ENCODE results near the gene PROX1. TPM values are rescaled to one million over a fixed set of nuclear protein-coding genes. Genes with fewer than 3 reads are reported as not detected.

Gene PROX1
- total RNA-seq, 1 donor, result 0.31 TPM

DNA sequence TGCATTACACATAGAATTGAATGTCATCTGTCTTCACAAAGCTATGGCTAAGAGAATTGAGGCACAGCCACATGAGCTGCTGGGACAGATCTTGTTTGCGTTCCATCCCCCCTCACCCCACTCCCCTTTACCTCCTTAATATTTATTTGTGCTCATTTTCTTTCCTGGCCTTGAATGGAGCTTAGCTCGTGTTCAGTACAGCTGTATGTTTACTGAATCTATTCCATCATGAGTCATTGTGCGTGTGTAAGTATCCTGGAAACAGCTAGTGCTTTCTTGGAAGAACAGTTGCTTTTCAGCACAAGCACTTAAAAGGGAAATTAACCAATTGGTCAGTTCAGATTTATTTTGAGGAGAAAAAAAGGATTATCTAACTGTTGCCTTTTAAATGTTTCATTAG, 14.7 kb downstream of the PROX1 start:
- Histone ChIP-seq H3K4me1 (ENCODE audit: insufficient read depth, low read length) (no peaks in the 10 kb centered on the region), H3K4me3 (ENCODE audit: low read length) (no peak overlapping the region), H3K9me3 (ENCODE audit: low read depth, low read length) (no peaks in the 10 kb centered on the region), H3K27me3 (ENCODE audit: insufficient read depth, low read length) (peaks cover 2% of the 10 kb centered on the region)

DNA sequence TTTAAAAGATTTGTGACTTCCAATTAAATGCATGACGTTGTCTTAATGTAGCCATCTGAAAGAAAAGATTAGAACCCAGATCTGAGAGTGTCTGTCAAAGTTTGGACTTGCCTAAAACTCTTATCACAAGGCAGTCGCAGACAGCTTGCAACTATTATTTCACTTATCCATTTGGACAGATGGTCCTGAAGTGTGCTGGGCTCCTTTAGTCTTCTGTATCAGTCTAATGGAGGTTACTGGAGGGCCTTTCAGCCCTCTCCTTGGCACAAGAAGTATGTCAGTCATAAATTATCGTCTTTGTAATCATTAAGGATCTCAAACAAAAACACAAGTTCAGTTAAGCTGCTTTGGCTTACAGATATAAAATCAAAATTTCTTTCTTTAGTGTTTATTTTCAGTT, 15.5 kb downstream of the PROX1 start:
- H3K9me3 ChIP-seq (ENCODE audit: low read depth, low read length), result no peaks in the 10 kb centered on the region
- H3K27me3 ChIP-seq (ENCODE audit: insufficient read depth, low read length), result peaks cover 2% of the 10 kb centered on the region
- H3K4me3 ChIP-seq (ENCODE audit: low read length), result no peak overlapping the region
- H3K4me1 ChIP-seq (ENCODE audit: insufficient read depth, low read length), result no peaks in the 10 kb centered on the region

DNA sequence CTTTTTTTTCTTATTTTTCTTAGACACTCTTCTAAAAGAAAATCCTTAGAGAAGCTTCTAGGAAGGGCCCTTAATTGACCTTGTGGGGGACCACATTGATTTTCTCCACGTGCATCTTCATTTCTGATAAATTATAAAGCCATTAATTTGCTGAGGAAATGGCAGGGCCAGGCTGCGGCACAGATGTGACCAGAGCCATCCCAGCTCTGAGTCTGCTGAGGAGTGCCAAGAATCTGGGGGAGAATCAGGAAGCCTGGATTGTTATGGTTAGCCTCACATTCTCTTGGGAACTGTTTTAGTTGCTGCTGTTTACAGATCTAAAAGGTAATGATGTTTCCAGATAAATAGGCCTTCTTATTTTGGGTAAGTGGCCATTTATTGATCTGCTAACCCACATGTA, 16.2 kb downstream of the PROX1 start:
- Histone ChIP-seq H3K4me1 (ENCODE audit: insufficient read depth, low read length) (no peaks in the 10 kb centered on the region), H3K9me3 (ENCODE audit: low read depth, low read length) (no peaks in the 10 kb centered on the region), H3K4me3 (ENCODE audit: low read length) (no peak overlapping the region), H3K27me3 (ENCODE audit: insufficient read depth, low read length) (peaks cover 2% of the 10 kb centered on the region)

DNA sequence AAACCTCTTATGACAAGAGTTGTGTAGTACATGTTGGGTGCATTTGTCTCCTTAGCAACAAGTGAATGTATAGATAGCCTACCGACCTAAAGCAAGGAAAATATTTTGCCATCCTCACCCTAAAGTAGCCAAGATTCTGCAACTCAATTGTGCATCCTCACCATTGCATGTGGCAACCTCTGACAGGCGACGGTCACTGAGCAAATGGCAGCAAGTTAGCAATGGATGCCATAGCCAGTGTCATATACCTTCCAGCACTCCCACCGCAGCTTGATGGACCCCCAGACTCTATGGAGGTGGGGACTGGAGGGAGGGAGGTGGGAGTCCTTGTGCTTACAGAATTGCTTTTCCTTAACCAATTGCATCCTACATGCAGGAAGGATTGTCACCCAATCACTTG, 17.0 kb downstream of the PROX1 start:
- no peaks in the 10 kb centered on the region for H3K4me1 ChIP-seq (ENCODE audit: insufficient read depth, low read length)
- no peak overlapping the region for H3K4me3 ChIP-seq (ENCODE audit: low read length)
- H3K9me3 ChIP-seq (ENCODE audit: low read depth, low read length), result no peaks in the 10 kb centered on the region
- peaks cover 2% of the 10 kb centered on the region for H3K27me3 ChIP-seq (ENCODE audit: insufficient read depth, low read length)

DNA sequence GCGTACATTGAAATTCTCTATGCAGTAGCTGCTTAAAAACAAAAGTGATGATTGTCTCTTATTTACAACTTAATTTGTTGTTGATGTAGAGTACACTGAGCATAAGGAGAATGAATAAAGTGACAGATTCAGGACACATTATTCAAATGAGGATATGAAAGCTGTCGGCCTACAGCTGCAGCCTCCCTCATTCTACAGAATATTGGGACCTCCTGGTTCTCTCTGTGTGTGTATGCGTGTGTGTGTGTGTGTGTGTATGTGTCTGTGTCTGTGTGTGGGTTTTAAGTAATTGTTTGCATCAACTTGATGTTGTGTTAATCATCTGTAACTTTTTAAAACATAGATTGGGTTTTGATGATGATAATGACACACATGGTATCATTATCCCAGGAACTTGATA, 17.9 kb downstream of the PROX1 start:
- H3K4me1 ChIP-seq (ENCODE audit: insufficient read depth, low read length), result no peaks in the 10 kb centered on the region

DNA sequence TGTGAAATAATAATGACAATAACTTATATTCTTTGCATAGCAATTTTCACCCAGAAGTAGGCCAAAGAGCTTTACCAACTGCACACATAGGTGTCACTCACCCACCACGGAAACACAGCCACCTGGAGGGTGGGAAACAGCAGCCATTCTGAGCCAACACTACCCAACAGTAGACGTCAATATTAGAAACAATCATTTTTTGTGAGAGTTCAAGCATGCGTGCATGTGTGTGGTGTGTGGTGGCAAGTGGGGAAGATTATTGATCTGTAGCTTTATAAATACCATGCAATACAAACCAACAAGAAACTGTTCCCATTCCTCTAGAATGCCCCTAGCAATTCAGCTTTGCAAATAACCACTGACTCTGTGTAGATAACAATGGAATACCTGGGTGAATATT, 19.1 kb downstream of the PROX1 start:
- Histone ChIP-seq H3K9me3 (ENCODE audit: low read depth, low read length) (no peaks in the 10 kb centered on the region), H3K27me3 (ENCODE audit: insufficient read depth, low read length) (peaks cover 2% of the 10 kb centered on the region), H3K4me1 (ENCODE audit: insufficient read depth, low read length) (no peaks in the 10 kb centered on the region), H3K4me3 (ENCODE audit: low read length) (no peak overlapping the region)

More for the DNA sequence above, 17.9 kb downstream of the PROX1 start:
- Histone ChIP-seq H3K9me3 (ENCODE audit: low read depth, low read length) (no peaks in the 10 kb centered on the region), H3K27me3 (ENCODE audit: insufficient read depth, low read length) (peaks cover 2% of the 10 kb centered on the region), H3K4me3 (ENCODE audit: low read length) (no peak overlapping the region)

DNA sequence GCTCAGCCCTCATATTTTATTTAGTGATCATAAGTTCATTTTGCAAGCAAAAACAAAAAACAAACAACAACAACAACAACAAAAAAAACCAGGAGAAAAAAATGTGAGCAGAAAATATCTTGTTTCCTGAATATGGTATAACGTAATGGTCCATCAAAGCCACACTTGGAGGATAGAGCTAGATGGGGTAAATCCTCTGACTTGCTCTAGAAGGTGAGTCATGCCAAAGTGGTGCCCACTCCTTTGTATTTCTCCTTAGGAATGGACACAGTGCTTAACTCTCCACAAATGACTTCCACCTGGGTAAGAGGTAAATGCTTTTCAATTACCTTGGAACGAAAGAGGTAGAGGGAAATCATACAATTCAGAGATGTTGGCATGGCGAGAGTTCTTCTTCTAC, 20.6 kb downstream of the PROX1 start:
- H3K9me3 ChIP-seq (ENCODE audit: low read depth, low read length), result no peaks in the 10 kb centered on the region
- H3K4me1 ChIP-seq (ENCODE audit: insufficient read depth, low read length), result no peaks in the 10 kb centered on the region
- H3K4me3 ChIP-seq (ENCODE audit: low read length), result no peak overlapping the region
- H3K27me3 ChIP-seq (ENCODE audit: insufficient read depth, low read length), result peaks cover 2% of the 10 kb centered on the region

DNA sequence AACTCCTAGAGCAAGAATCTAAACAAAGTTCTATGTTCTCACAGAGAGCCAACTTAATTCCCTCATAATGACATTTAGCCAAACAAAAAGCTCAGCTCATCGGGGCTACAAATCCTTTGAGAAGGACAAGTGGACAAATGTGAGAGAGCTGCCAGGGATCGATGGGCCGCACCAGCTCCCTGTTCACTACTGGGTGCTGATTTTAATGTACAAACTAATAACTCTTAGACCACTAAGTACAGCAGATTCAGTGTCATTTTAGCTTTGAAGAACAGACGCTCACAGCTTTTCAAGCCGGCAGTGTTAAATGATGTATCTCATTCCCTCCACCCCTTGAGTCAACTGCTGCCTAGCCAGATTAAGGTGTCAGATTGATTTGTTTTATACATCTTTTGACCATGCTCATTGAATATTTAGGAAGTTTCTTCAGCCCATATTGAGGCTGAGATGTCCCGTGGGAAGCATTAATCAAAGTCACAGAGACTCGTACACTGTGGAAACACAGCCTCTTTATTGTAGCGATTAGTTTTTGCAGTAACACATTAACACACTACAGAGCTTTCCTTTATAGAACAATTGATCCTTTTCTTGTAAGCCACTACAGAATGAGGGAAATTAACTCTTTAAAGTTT, 21.1 kb downstream of the PROX1 start:
- Histone ChIP-seq H3K27me3 (ENCODE audit: insufficient read depth, low read length) (peaks cover 2% of the 10 kb centered on the region), H3K4me1 (ENCODE audit: insufficient read depth, low read length) (no peaks in the 10 kb centered on the region), H3K9me3 (ENCODE audit: low read depth, low read length) (no peaks in the 10 kb centered on the region), H3K4me3 (ENCODE audit: low read length) (no peak overlapping the region)

DNA sequence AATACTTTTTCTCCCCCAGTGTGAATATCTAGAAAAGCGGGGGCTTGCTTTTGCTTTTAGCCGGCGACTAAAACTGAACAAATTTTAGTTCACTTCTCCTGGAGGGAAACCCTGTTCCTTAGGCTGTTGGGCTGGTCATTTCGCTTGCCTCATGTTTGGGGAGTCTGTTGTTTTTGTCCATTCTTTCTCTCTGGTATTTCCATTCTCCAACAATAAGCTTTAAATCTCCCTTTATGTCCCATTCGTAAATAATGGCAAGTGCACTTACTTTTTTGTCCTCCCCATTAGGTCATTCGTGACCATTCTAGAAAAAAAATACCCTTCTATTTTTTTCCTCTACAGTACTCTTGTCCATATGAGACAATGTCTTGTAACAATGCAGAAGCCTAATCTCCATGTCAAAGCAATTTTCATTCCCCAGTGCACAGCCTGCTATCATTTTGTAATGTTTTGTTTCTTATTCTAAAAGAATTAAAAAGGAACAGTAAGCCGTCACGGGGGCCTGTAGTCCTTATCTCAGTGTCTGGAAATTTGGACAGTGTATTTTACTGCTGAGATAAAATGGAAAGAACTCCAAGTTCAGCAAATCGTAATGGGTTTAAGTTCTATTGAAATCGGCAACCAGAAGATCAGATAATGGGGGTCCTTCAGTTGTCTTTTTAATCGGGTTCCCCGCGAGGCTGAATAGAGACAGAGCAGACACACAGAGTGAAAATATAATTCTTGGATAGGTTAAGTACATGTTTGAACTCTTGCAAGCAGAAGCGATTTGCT, 21.8 kb downstream of the PROX1 start:
- H3K9me3 ChIP-seq (ENCODE audit: low read depth, low read length), result no peaks in the 10 kb centered on the region
- H3K4me3 ChIP-seq (ENCODE audit: low read length), result no peak overlapping the region
- H3K27me3 ChIP-seq (ENCODE audit: insufficient read depth, low read length), result no peaks in the 10 kb centered on the region
- H3K4me1 ChIP-seq (ENCODE audit: insufficient read depth, low read length), result no peaks in the 10 kb centered on the region

DNA sequence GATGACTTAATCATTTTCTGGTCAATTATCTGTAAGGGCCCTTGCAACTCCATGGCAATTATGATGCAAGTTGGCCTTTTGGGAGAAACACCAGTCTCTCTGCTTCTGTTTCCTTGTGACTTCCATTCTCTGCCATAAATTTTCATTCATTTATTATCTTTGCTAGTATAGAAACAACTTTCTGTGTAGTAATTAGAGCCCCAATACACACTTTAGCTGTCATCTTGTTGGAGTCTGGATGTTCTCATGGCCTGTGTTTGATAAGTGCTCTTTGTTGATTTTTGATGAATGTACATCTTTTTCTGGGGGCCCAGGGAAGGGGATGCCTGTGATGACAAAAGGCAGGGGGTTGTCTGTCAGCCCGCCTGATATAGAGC, 22.4 kb downstream of the PROX1 start:
- no peak overlapping the region for H3K4me3 ChIP-seq (ENCODE audit: low read length)
- H3K27me3 ChIP-seq (ENCODE audit: insufficient read depth, low read length), result no peaks in the 10 kb centered on the region
- H3K9me3 ChIP-seq (ENCODE audit: low read depth, low read length), result no peaks in the 10 kb centered on the region
- no peaks in the 10 kb centered on the region for H3K4me1 ChIP-seq (ENCODE audit: insufficient read depth, low read length)

DNA sequence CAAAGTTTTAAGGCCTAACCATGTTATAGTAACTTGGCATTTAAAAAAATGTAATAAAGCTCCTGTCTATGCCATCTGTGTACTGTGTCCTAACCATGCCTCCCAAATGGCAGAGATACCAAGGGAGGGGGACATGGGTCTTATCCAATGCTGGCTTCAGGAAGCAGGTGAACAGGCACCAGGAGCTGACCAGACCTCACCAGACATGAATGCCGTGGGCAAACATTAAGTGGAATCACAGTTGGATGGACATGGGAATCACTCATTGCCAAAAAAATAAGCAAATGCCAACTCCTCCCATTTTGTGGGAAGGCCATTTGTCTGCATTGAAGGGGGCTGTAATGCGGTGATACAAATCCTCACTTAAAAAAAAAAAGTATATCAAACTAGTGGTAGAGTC, 22.9 kb downstream of the PROX1 start:
- no peaks in the 10 kb centered on the region for H3K27me3 ChIP-seq (ENCODE audit: insufficient read depth, low read length)
- H3K4me3 ChIP-seq (ENCODE audit: low read length), result no peak overlapping the region
- no peaks in the 10 kb centered on the region for H3K9me3 ChIP-seq (ENCODE audit: low read depth, low read length)
- H3K4me1 ChIP-seq (ENCODE audit: insufficient read depth, low read length), result no peaks in the 10 kb centered on the region

DNA sequence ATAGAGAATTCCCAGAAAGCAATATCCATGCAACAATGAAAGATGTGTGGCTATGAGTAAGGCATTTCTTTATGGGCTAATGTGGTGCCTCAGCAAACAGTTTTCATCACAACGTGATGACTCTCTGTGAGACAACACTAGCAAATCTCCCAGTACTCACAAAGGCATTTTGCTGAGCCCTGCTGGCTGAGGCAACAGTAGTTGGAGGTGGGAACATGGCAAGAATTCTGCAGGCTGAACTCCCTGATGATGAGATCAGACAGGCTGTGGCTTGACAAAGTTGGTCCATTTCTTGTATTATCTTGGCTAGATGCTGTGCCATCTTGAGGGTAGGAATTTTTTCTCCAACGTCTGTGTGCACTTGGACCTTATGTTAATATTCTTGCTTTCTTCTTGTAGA, 24.6 kb downstream of the PROX1 start:
- H3K4me1 ChIP-seq (ENCODE audit: insufficient read depth, low read length), result no peaks in the 10 kb centered on the region
- H3K27me3 ChIP-seq (ENCODE audit: insufficient read depth, low read length), result no peaks in the 10 kb centered on the region
- H3K4me3 ChIP-seq (ENCODE audit: low read length), result no peak overlapping the region
- no peaks in the 10 kb centered on the region for H3K9me3 ChIP-seq (ENCODE audit: low read depth, low read length)

DNA sequence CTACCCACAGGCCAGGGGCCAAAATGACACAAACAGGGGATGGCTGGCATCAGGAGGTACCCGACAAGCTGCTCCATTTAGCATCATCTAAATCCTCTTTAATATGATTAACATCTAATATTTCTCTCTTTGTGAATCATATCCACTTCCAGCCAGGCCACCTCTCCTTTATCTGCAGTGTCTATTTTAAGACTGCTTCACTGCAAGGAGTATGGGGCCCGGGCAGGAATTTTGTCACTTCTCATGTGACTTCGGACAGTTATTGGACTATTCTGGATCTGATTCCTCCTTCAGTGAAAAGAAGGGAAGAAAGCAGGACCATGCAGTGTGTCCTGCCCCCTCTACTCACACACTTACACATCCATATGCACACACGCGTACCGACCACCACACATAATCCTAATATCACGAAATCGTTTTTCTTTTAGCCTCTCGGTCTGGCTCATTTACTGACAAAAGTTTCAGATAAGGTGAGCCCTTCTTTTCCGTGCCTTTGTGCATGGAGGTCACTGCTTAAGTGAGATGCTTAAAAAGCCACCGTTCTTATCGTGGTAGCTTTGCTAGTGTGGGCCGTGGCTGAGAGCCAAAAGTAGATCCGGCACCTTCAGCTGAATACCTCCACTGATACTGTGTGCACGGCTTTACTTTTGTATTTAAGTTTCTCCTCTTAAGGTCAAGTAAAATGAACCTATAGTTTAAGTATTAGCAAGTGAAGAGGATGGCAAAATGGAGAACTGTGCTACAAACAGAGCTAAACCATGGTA, 26.0 kb downstream of the PROX1 start:
- H3K27me3 ChIP-seq (ENCODE audit: insufficient read depth, low read length), result no peaks in the 10 kb centered on the region
- H3K9me3 ChIP-seq (ENCODE audit: low read depth, low read length), result no peaks in the 10 kb centered on the region
- H3K4me1 ChIP-seq (ENCODE audit: insufficient read depth, low read length), result no peaks in the 10 kb centered on the region
- H3K4me3 ChIP-seq (ENCODE audit: low read length), result no peak overlapping the region

DNA sequence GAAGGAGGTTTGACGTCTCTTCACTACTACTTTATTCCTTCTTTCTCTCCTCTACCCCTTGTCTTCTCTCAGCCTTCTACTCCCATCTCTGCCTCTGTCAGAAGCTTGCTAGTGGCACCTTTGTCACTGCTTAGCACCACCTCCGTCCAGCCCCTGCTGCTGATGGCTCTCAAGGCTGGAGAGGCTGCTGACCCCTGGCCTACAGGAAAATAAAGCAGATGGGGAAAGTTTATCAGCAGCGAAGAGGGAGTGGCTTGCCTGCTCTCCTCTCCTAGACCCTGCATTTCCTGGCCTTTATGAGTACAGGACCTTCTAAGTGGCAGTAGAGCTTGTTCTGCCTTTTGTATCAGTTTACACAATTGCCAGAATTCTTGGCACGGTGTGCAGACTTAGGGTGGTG, 27.0 kb downstream of the PROX1 start:
- Histone ChIP-seq H3K9me3 (ENCODE audit: low read depth, low read length) (no peaks in the 10 kb centered on the region), H3K27me3 (ENCODE audit: insufficient read depth, low read length) (no peaks in the 10 kb centered on the region), H3K4me3 (ENCODE audit: low read length) (no peak overlapping the region), H3K4me1 (ENCODE audit: insufficient read depth, low read length) (no peaks in the 10 kb centered on the region)

DNA sequence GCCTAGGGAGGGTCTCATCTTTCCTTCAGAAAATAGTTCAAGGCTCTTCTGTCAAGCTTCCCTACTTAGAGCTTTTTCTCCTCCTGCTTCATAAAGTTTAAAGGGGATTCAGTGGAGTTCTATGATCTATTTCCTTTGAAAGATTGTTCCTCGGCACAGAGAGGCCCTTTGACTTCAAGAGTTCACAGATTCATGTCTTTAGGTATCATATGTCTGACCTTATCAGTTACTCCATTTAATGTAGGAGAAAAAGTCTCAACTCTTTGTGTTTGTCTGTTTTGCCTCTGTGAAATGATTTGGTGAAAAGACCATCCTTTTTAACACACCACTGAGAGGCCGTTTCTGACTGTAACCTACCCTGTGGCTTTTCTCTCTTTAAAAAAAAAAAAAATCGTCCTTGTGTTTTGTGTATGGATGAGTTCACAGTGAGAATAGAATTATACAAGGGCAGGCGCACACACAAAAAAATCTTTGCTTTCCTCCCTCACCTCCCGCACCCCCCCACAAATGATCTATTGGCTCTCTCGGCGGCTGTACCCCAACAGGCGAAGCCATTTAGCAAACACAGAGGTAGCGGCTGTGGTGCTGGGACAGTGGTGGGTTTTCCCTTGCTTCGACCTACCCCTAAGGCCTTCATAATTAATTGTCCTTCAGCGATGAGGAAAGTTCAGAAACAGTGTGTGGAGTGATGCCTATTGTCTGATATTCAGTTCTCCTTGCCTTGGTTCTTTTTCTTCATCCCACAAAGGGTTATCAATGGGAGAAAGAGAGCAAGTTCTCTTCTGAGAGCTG, 29.6 kb downstream of the PROX1 start:
- H3K4me1 ChIP-seq (ENCODE audit: insufficient read depth, low read length), result no peaks in the 10 kb centered on the region
- H3K27me3 ChIP-seq (ENCODE audit: insufficient read depth, low read length), result no peaks in the 10 kb centered on the region
- no peak overlapping the region for H3K4me3 ChIP-seq (ENCODE audit: low read length)
- H3K9me3 ChIP-seq (ENCODE audit: low read depth, low read length), result no peaks in the 10 kb centered on the region
